Keratinocyte (primary cell): Measurements from ENCODE around the gene FRMD1. TPM values are rescaled to one million over a fixed set of nuclear protein-coding genes. Genes with fewer than 3 reads are reported as not detected.

Experiments used
- DNase-seq: peaks from one replicate; pipeline ENCODE4 v3.0.0-alpha.2; 2011; ENCODE audit warnings: low read depth, missing footprints, low spot score
- FAIRE-seq: peaks from 2 replicates; lab custom pipeline; 2011; peaks lifted over from hg19 to GRCh38; lab: Jason Lieb, UNC
- H2AFZ ChIP-seq: 2 replicates; pipeline ENCODE4 v1.6.0; 2012; ENCODE audit warnings: low read length, control low read depth, inconsistent platforms; ENCODE audit not compliant: control insufficient read depth
- H3K27ac ChIP-seq: 2 replicates; pipeline ENCODE4 v1.5.1; 2011; ENCODE audit warnings: low read length; ENCODE audit not compliant: control insufficient read depth, insufficient read depth
- H3K27me3 ChIP-seq: 3 replicates; pipeline ENCODE4 v1.6.0; 2011; ENCODE audit warnings: low read length; ENCODE audit not compliant: control insufficient read depth, insufficient read depth; ENCODE audit errors: extremely low read depth
- H3K36me3 ChIP-seq, 2 experiments: 2 replicates in 1 of 2; 3 replicates in 1 of 2; pipeline ENCODE4 v1.5.1; 2011; ENCODE audit warnings: low read length in 2 of 2, mild to moderate bottlenecking in 1 of 2; ENCODE audit not compliant: control insufficient read depth in 2 of 2, insufficient read depth in 2 of 2; ENCODE audit errors: extremely low read depth in 1 of 2
- H3K4me1 ChIP-seq: 3 replicates; pipeline ENCODE4 v1.5.1; 2011; ENCODE audit warnings: low read length; ENCODE audit not compliant: control insufficient read depth, insufficient read depth; ENCODE audit errors: extremely low read depth
- H3K4me2 ChIP-seq: 3 replicates; pipeline ENCODE4 v1.6.0; 2011; ENCODE audit warnings: low read depth, low read length; ENCODE audit not compliant: control insufficient read depth, insufficient read depth; ENCODE audit errors: extremely low read depth
- H3K4me3 ChIP-seq, 3 experiments: fragments of 200-600 bp in 1 of 3; sonication (generic) in 1 of 3; 2 replicates in 2 of 3; 3 replicates in 1 of 3; pipeline ENCODE4 v1.5.1; 2011 to 2016; ENCODE audit warnings: low read length in 3 of 3, mild to moderate bottlenecking in 3 of 3, control low read depth in 2 of 3, inconsistent platforms in 1 of 3, low read depth in 1 of 3, mixed read lengths in 1 of 3, mixed run types in 1 of 3, moderate library complexity in 1 of 3; ENCODE audit not compliant: control insufficient read depth in 2 of 3, insufficient read depth in 2 of 3; ENCODE audit errors: extremely low read depth in 1 of 3
- H3K79me2 ChIP-seq: 2 replicates; pipeline ENCODE4 v1.6.0; 2012; ENCODE audit warnings: low read length; ENCODE audit not compliant: control insufficient read depth, insufficient read depth
- H3K9ac ChIP-seq: 3 replicates; pipeline ENCODE4 v1.6.0; 2011; ENCODE audit warnings: low read length; ENCODE audit not compliant: control insufficient read depth, insufficient read depth; ENCODE audit errors: extremely low read depth
- H3K9me1 ChIP-seq: 3 replicates; pipeline ENCODE4 v1.6.0; 2011; ENCODE audit warnings: low read length; ENCODE audit not compliant: control insufficient read depth, insufficient read depth; ENCODE audit errors: extremely low read depth
- H3K9me3 ChIP-seq: 2 replicates; pipeline ENCODE4 v1.5.1; 2012; ENCODE audit warnings: low read depth, low read length; ENCODE audit not compliant: control insufficient read depth
- H4K20me1 ChIP-seq: 3 replicates; pipeline ENCODE4 v1.6.0; 2011; ENCODE audit warnings: low read length; ENCODE audit not compliant: control insufficient read depth, insufficient read depth; ENCODE audit errors: extremely low read depth
- CTCF ChIP-seq, 3 experiments: IDR thresholded peaks in 1 of 3; conservative IDR thresholded peaks in 1 of 3; optimal IDR thresholded peaks in 1 of 3; 2 replicates in 2 of 3; 3 replicates in 1 of 3; pipeline versions ENCODE3 to v1.5.1; 2011; ENCODE audit warnings: low read length in 3 of 3, mild to moderate bottlenecking in 3 of 3, moderate library complexity in 2 of 3, control low read depth in 1 of 3, inconsistent platforms in 1 of 3; ENCODE audit not compliant: insufficient read depth in 2 of 3; ENCODE audit errors: extremely low read depth in 1 of 3
- EZH2 ChIP-seq: IDR thresholded peaks from one replicate; pipeline ENCODE4 v1.6.1; 2012; ENCODE audit warnings: inconsistent platforms, mild to moderate bottlenecking, low read length, moderate library complexity
- dilution Hi-C: fragments of 300-500 bp; cut with MboI; formaldehyde crosslinking; loops from one replicate; pipeline ENCODE4 v1.7.0; 2020; ENCODE audit warnings: low sequenced_read_pairs; ENCODE audit not compliant: extremely low pct_ligation_motif_present
- polyA plus RNA-seq, 5 experiments: library from polyadenylated mRNA; depleted of rRNA in 3 of 5; stranded (reverse) in 3 of 5; stranded (forward) in 1 of 5; unstranded in 1 of 5; fragments of >200 nt; gene quantifications; 1 replicate in 1 of 5; 2 replicates in 3 of 5; 3 replicates in 1 of 5; pipeline versions ENCODE4 v1.2.1 to v1.2.3, GENCODE V29; 2011 to 2012; ENCODE audit warnings: missing spikeins in 2 of 5, low read depth in 1 of 5, low replicate concordance in 1 of 5

Gene FRMD1
- polyA plus RNA-seq, 1 donor (not counting 4 experiments of a cell fraction or from before 2014, with no cell fraction given) = not detected

- Histone ChIP-seq H3K4me2 (no peak overlapping the region), H3K4me3 (no peak overlapping the region), H4K20me1 (no peaks in the 10 kb centered on the region), H2AFZ (no peak overlapping the region), H3K9me3 (no peaks in the 10 kb centered on the region), H3K4me1 (peaks cover 10% of the 10 kb centered on the region), H3K9me1 (no peaks in the 10 kb centered on the region), H3K27ac (no peak overlapping the region), H3K27me3 (peaks cover 17% of the 10 kb centered on the region), H3K36me3 (no peaks in the 10 kb centered on the region), H3K79me2 (no peaks in the 10 kb centered on the region), H3K9ac (no peak overlapping the region)
- dilution Hi-C loops = no loop called here
- DNase-seq (no peak), FAIRE-seq (no peak)
- TF ChIP-seq CTCF (optimal IDR thresholded peaks at IDR 0.05 in 1 of 3, IDR thresholded peaks at IDR 0.05 in 1 of 3, conservative IDR thresholded peaks at IDR 0.05 in 1 of 3; ENCODE audit: extremely low read depth in 1 of 3, insufficient read depth in 2 of 3, low read length in 3 of 3) (no peak), EZH2 (no peak)
Observed at GRCh38 chr6:168033791-168034190, 45.2 kb downstream of the FRMD1 start.

GRCh38 chr6:168032005-168032760, 46.8 kb downstream of the FRMD1 start:
- Histone ChIP-seq H4K20me1 (no peaks in the 10 kb centered on the region), H3K36me3 (no peaks in the 10 kb centered on the region), H3K9me3 (no peaks in the 10 kb centered on the region), H3K4me2 (no peak overlapping the region), H3K79me2 (no peaks in the 10 kb centered on the region), H2AFZ (no peak overlapping the region), H3K4me3 (no peak overlapping the region), H3K4me1 (peaks cover 10% of the 10 kb centered on the region), H3K27me3 (peaks cover 10% of the 10 kb centered on the region), H3K9ac (no peak overlapping the region), H3K9me1 (no peaks in the 10 kb centered on the region), H3K27ac (no peak overlapping the region)
- FAIRE-seq (no peak), DNase-seq (no peak)
- TF ChIP-seq CTCF (optimal IDR thresholded peaks at IDR 0.05 in 1 of 3, IDR thresholded peaks at IDR 0.05 in 1 of 3, conservative IDR thresholded peaks at IDR 0.05 in 1 of 3; ENCODE audit: extremely low read depth in 1 of 3, insufficient read depth in 2 of 3, low read length in 3 of 3) (peak in 1 of 3 experiments; percentile 27), EZH2 (no peak)
- dilution Hi-C loops = no loop called here
